PC-3 (cell line): ENCODE data around the gene NR3C1.

ENCODE experiments used
- CTCF ChIP-seq: fragments of 300-600 bp; sonication (generic); conservative IDR thresholded peaks from 2 replicates; pipeline ENCODE4 v1.5.1; 2017; ENCODE audit warnings: antibody characterized with exemption, low read depth, mild to moderate bottlenecking, low read length
- EZH2phosphoT487 ChIP-seq: fragments of 300-600 bp; sonication (generic); IDR thresholded peaks from 2 replicates; pipeline ENCODE4 v1.6.1; 2018; ENCODE audit warnings: mild to moderate bottlenecking, antibody characterized with exemption, low read length, borderline replicate concordance

GRCh38 chr5:143442385-143442784, 38.9 kb upstream of the NR3C1 start:
- TF ChIP-seq EZH2phosphoT487 (no peak), CTCF (no peak)
